CD4-positive, alpha-beta T cell treated with Interleukin-6 at 100 ng/mL for 8 hours (primary cell): Measurements from ENCODE around the gene DBP.

Source experiments
- DNase-seq: peaks from one replicate; pipeline ENCODE4 v3.0.0-alpha.2; 2020; ENCODE audit warnings: mixed read lengths, low spot score

DBP gene

DNA sequence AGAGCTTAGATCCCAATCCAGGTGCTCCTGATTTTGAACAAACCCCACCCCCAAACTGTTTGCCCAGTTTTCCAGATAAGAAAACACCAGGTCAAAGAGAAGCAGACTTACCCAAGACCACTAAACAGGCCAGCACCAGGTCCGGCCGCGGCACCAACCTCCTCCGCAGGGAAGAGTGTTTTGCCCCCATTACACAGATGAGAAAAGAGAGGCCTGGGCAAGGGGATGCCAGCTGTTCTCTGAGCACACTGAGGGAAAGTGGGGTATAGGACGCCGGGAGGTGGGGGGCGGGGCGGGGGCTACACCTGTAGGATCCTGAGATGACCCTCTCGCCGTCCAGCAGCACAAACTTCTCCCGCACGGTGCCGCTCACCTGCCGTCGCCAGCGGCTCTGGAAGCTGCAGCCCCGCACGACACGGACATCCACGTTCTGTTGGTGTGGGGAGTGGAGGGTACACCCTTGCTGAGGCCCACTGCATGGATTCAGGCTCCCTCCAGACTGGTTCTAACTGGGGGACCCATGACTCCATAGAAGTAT, 27.5 kb downstream of the DBP start:
- DNase-seq = no peak

GRCh38 chr19:48608798-48609263, 28.3 kb downstream of the DBP start:
- DNase-seq = peak; percentile 62

- no peak for DNase-seq
Measured at GRCh38 chr19:48607359-48607755, 29.8 kb downstream of the DBP start.

GRCh38 chr19:48606463-48607358, 30.5 kb downstream of the DBP start, which contains the start of gene SPACA4:
Gene SPACA4 (plus strand): TSS chr19:48606742. CDS start chr19:48606979, 237 bp downstream.
- no peak for DNase-seq

GRCh38 chr19:48603850-48604249, 33.3 kb downstream of the DBP start:
- no peak for DNase-seq

DNA sequence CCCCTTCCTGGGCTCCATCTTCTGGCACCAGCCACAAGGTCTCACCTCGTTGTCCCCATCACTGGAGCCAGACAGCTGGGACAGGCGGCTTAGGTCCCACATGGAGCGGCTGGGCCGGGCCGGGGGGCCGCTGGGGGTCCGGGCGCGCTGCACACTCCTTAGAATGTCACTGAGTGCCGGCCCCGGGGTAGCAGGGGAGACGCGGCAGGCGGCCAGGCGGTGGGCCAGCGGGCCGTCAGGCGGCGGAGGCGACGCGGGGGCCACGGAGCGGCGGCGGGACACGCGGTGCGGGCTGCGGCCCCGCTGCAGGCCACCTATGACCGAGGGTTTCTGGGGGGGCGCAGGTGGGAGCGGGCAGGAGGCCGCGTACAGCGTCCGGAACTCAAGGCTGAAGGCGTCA, 33.7 kb downstream of the DBP start:
- DNase-seq = no peak

- DNase-seq = no peak
Measured at GRCh38 chr19:48603001-48603400, 34.2 kb downstream of the DBP start.

DNA sequence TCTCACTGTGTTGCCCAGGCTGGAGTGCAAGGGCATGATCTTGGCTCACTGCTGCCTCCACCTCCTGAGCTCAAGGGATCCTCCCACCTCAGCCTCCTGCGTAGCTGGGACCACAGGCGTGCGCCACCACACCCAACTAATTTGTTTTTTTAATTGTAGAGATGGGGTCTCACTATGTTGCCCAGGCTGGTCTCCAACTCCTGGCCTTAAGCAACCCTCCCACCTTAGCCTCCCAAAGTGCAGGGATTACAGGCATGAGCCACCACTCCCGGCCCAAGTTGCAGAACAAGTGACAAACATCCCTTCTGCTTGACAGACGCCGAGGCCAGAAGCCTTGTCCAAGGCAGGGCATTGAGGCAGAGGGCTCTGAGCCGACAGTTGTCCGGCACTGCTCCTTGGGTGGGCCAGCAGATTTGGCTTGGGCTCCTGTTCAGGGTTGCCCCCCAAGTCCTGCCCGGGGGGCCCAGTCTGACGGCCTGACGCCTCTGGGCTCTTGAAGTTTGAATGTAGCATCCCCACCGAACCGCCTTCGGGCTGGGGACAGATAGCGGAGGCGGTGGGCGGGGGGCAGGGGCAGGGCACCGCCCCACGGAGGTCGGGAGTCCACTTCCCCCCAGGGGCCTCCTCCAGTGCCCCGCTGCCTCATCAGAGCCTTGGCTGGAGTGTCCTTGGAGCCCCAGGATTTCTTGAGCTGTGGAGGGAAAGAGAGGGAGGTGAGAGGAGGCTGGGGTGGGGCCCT, 36.3 kb downstream of the DBP start:
- no peak for DNase-seq

DNA sequence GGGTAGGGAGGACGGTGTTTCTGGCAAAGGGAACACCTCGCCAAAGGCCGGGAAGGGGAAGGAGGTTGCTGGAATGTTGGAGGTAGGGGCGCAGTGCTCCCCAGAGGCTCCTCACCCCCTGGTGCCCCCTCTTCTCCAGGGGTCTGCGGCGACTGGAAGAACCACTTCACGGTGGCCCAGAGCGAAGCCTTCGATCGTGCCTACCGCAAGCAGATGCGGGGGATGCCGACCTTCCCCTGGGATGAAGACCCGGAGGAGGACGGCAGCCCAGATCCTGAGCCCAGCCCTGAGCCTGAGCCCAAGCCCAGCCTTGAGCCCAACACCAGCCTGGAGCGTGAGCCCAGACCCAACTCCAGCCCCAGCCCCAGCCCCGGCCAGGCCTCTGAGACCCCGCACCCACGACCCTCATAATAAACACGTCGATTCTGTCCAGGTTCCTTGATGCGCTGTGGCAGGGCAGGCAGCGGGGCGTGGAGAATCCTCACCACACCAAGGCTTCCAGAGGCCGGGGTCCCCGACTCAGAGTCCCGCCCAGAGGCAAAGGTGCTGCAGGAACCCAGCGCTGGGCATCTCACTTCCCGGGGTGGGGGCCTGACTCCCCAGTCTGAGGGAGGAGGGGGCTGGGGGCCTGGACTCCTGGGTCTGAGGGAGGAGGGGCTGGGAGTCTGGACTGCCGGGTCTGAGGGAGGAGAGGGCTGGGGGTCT, 38.0 kb downstream of the DBP start:
- no peak for DNase-seq

DNA sequence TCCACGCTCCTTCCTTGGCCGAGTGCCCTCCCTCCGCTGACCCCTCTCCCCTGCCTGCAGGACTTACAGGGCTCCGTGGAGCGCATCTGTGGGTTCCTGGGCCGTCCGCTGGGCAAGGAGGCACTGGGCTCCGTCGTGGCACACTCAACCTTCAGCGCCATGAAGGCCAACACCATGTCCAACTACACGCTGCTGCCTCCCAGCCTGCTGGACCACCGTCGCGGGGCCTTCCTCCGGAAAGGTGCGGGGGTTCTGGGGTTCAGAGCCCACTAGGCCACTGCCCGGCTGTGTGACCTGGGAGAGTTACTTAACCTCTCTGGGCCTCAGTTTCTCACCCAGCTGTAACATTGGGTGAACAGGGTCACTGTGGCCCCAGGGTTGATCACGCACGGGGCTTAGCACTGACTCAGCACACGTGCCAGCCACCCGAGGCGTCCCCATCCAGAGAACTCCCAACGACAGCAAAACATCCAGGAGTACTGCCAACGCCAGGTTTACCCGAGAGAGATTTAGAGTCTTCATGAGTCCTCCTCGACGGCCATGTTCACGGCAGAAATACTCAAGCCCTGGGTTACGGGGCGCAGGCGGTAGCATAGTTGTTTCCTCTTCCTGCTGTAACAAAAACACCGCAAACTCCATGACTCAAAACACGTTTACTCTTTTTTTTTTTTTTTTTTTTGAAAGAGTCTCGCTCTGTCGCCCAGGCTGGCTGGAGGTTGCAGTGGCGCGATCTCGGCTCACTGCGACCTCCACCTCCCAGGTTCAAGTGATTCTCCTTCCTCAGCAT, 40.3 kb downstream of the DBP start:
- peak; percentile 58 for DNase-seq

DNA sequence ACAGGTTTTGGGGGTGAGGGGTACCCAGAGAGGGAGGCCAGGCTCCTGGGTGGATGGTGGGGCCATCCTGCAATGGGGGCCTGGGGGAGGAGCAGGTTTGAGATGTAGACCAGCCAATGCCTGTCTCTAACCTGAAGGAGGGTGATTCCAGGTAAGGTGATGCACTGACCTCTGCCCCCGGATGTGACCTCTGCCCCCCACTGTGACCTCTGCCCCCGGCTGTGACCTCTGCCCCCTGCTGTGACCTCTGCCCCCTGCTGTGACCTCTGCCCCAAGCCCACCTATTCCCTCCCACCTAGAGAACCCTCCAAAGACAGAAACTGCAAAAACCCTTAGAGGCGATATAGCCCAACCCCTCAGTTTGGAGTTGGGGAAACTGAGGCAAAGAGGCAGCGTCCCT, 40.9 kb downstream of the DBP start:
- no peak for DNase-seq

DNA sequence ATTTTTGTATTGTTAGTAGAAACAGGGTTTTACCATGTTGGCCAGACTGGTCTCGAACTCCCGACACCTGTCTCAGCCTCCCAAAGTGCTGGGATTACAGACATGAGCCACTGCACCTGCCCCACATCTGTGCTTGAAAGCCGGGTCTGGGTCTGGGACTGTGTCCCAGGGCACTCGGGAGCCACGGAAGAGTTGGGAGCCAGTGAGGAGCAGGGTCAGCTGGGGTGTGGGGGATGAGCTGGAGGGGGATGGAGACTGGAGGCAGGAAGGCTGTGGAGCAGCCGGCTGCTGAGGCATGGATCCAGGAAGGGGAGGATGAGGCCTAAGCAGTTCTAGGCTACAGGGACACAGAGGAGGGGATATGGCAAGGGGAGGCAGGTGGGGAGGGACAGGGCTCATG, 41.3 kb downstream of the DBP start:
- DNase-seq = no peak

DNA sequence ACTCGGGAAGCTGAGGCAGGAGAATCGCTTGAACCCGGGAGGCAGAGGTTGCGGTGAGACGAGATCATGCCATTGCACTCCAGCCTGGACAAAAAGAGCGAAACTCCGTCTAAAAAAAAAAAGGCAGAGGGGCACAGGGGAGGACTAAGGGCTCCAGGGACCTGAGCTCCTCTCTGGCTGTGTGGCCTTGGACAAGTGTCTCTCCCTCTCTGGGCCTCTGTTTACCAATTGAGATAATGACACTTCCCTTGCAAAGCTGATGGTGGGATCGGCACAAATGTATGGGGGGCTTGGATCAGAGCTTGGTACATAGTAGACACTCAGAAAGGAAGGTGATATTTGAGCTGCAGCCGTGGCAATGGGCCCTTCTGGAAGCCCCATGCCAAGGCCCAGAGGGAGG, 42.0 kb downstream of the DBP start:
- DNase-seq = no peak

- DNase-seq = no peak
Measured at GRCh38 chr19:48591021-48591420, 46.2 kb downstream of the DBP start.

GRCh38 chr19:48588670-48589401, 48.3 kb downstream of the DBP start:
- DNase-seq = peak; percentile 81

GRCh38 chr19:48587387-48587786, 49.8 kb downstream of the DBP start:
- DNase-seq = no peak

- no peak for DNase-seq
Measured at GRCh38 chr19:48582168-48582567, 55.0 kb downstream of the DBP start.
